Esophagus squamous epithelium (tissue), 4 donors: ENCODE data around the gene KAZN.

Source experiments
- CTCF ChIP-seq, 6 experiments: fragments of 450-650 bp in 4 of 6; fragments of 200-600 bp in 2 of 6; sonication (generic) in 2 of 6; IDR thresholded peaks; one replicate each; pipeline ENCODE4 v1.5.1; 2016 to 2019; ENCODE audit warnings: antibody characterized with exemption in 6 of 6, mild to moderate bottlenecking in 4 of 6, moderate library complexity in 4 of 6
- POLR2A ChIP-seq, 4 donors: fragments of 450-650 bp; IDR thresholded peaks; one replicate each; pipeline ENCODE4 v1.6.1; 2017; ENCODE audit warnings: antibody characterized with exemption in 4 of 4, mild to moderate bottlenecking in 4 of 4, moderate library complexity in 3 of 4

DNA sequence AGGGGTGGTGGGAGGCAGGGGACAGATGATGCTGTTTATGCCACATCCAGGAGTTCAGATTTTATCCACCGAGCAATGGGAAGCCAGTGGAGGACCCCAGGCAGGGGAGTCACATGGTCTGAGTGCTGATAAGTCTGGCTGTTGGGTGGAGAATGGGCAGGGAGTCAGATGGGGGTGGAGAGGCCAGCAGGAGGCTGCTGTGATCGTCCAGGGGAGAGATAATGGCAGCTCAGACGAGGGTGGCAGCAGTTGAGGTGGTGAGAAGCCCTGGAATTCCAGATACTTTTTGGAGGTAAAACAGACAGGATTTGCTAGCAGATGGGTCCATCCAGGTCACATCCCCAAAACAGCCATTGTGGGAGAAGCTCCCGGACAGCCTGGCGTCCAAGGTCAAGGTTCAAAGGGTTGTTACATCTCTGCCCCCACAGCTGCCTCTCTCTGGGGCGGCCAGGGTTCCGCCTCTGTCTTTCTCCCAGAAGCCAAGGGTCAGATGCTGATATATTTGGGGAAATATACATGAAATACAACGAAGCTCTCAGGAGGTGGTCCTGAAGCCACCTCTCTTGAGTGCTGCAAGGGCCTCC, 303.0 kb downstream of the KAZN start:
- TF ChIP-seq POLR2A (IDR thresholded peaks at IDR 0.05) (no peak), CTCF (IDR thresholded peaks at IDR 0.05) (no peak)
